GM21717 (cell line): ENCODE results near the gene KIAA0319L.
"Not testable (repeated sequence)": the region's sequence is repeated elsewhere in the genome, so short reads cannot be mapped to it uniquely, and the experiment has no call there.

Experiments
- ATAC-seq: cut with Tn5 transposase; IDR thresholded peaks from one replicate; pipeline ENCODE4 v1.9.1; 2021; ENCODE audit warnings: mild to moderate bottlenecking, moderate library complexity; ENCODE audit not compliant: unreplicated experiment

KIAA0319L gene

GRCh38 chr1:35585281-35585680 is 28.1 kb upstream of the KIAA0319L start:
- no peak for ATAC-seq

GRCh38 chr1:35581621-35582020 is 24.4 kb upstream of the KIAA0319L start:
- not testable (repeated sequence) for ATAC-seq

GRCh38 chr1:35580949-35581388 is 23.8 kb upstream of the KIAA0319L start:
- no peak for ATAC-seq

GRCh38 chr1:35577071-35577998 is 20.1 kb upstream of the KIAA0319L start:
- ATAC-seq, result peak; percentile 63

GRCh38 chr1:35576766-35577070 is 19.5 kb upstream of the KIAA0319L start:
- not testable (repeated sequence) for ATAC-seq

- no peak for ATAC-seq
Measured at GRCh38 chr1:35576061-35576765, 19.0 kb upstream of the KIAA0319L start.

- ATAC-seq, result no peak
Measured at GRCh38 chr1:35575416-35575958, 18.3 kb upstream of the KIAA0319L start.

GRCh38 chr1:35574655-35575415 is 17.6 kb upstream of the KIAA0319L start:
- no peak for ATAC-seq

GRCh38 chr1:35574125-35574654 is 17.0 kb upstream of the KIAA0319L start:
- no peak for ATAC-seq

- ATAC-seq, result no peak
Measured at GRCh38 chr1:35573198-35574124, 16.3 kb upstream of the KIAA0319L start, which contains the start of gene TFAP2E. Gene TFAP2E, plus strand, starts transcription at chr1:35573314. Its CDS starts 264 bp downstream, at chr1:35573578.

- ATAC-seq, result no peak
Measured at GRCh38 chr1:35572296-35572695, 15.1 kb upstream of the KIAA0319L start.

GRCh38 chr1:35571263-35571662 is 14.1 kb upstream of the KIAA0319L start:
- no peak for ATAC-seq

GRCh38 chr1:35570589-35571137 is 13.5 kb upstream of the KIAA0319L start:
- ATAC-seq, result no peak

GRCh38 chr1:35569936-35570335 is 12.7 kb upstream of the KIAA0319L start:
- ATAC-seq, result no peak

GRCh38 chr1:35568975-35569395 is 11.8 kb upstream of the KIAA0319L start:
- no peak for ATAC-seq

- no peak for ATAC-seq
Measured at GRCh38 chr1:35567947-35568558, 10.8 kb upstream of the KIAA0319L start.

GRCh38 chr1:35565742-35566133 is 8.5 kb upstream of the KIAA0319L start:
- ATAC-seq, result no peak

GRCh38 chr1:35564884-35565741 is 7.9 kb upstream of the KIAA0319L start:
- ATAC-seq, result no peak
